DND-41 (cell line): ENCODE measurements around the gene ANKLE1.
A peak's percentile ranks its signal among the peaks of the same experiment; 100 is the strongest.

Source experiments
- ATAC-seq: fragments of 200-7000 bp; cut with Tn5 transposase; 3 replicates; pipeline ENCODE4 v1.9.1; 2021; ENCODE audit warnings: low read depth; ENCODE audit not compliant: insufficient read depth
- DNase-seq: peaks from one replicate; pipeline ENCODE4 v3.0.0-alpha.2; 2020
- H2AFZ ChIP-seq: 2 replicates; pipeline ENCODE4 v1.6.0; 2012; ENCODE audit warnings: low read depth, low read length
- H3K27ac ChIP-seq: 2 replicates; pipeline ENCODE4 v1.5.1; 2012; ENCODE audit warnings: low read length, inconsistent platforms
- H3K27me3 ChIP-seq: fragments of 200-600 bp; sonication (generic); 2 replicates; pipeline ENCODE4 v1.6.0; 2012; ENCODE audit warnings: low read length, mild to moderate bottlenecking, inconsistent platforms; ENCODE audit not compliant: insufficient read depth, poor library complexity
- H3K36me3 ChIP-seq: 2 replicates; pipeline ENCODE4 v1.5.1; 2012; ENCODE audit warnings: low read length, inconsistent platforms; ENCODE audit not compliant: insufficient read depth
- H3K4me1 ChIP-seq: 2 replicates; pipeline ENCODE4 v1.5.1; 2012; ENCODE audit warnings: mild to moderate bottlenecking, low read length; ENCODE audit not compliant: insufficient read depth
- H3K4me2 ChIP-seq: 2 replicates; pipeline ENCODE4 v1.6.0; 2012; ENCODE audit warnings: mild to moderate bottlenecking, moderate library complexity, low read length, inconsistent platforms; ENCODE audit not compliant: insufficient read depth
- H3K4me3 ChIP-seq, 2 experiments: fragments of 200-600 bp in 1 of 2; shearing (Covaris generic) in 1 of 2; 2 replicates each; pipeline ENCODE4 v1.5.1; 2012 to 2016; ENCODE audit warnings: inconsistent platforms in 2 of 2, low read length in 2 of 2, mild to moderate bottlenecking in 2 of 2, low read depth in 1 of 2, moderate library complexity in 1 of 2
- H3K79me2 ChIP-seq: 2 replicates; pipeline ENCODE4 v1.6.0; 2012; ENCODE audit warnings: low read length, inconsistent platforms; ENCODE audit not compliant: insufficient read depth
- H3K9ac ChIP-seq: 2 replicates; pipeline ENCODE4 v1.6.0; 2012; ENCODE audit warnings: low read depth, mild to moderate bottlenecking, inconsistent platforms, low read length, moderate library complexity
- H3K9me3 ChIP-seq: 2 replicates; pipeline ENCODE4 v1.5.1; 2012; ENCODE audit warnings: low read length, moderate library complexity, mild to moderate bottlenecking, inconsistent platforms; ENCODE audit not compliant: insufficient read depth, severe bottlenecking
- H4K20me1 ChIP-seq: 2 replicates; pipeline ENCODE4 v1.6.0; 2012; ENCODE audit warnings: low read length; ENCODE audit not compliant: insufficient read depth
- EZH2 ChIP-seq: IDR thresholded peaks from 3 replicates; pipeline ENCODE4 v1.6.1; 2012; ENCODE audit warnings: borderline replicate concordance, low read depth, mild to moderate bottlenecking, moderate library complexity, low read length, inconsistent platforms; ENCODE audit not compliant: severe bottlenecking
- TF ChIP-seq, protein P1 (sequence below): IDR thresholded peaks from 2 replicates; pipeline ENCODE4 v1.5.1; 2012; ENCODE audit warnings: borderline replicate concordance, low read length, moderate library complexity, mild to moderate bottlenecking; ENCODE audit not compliant: poor library complexity, severe bottlenecking; ENCODE audit errors: extremely low read depth

ANKLE1 gene

DNA sequence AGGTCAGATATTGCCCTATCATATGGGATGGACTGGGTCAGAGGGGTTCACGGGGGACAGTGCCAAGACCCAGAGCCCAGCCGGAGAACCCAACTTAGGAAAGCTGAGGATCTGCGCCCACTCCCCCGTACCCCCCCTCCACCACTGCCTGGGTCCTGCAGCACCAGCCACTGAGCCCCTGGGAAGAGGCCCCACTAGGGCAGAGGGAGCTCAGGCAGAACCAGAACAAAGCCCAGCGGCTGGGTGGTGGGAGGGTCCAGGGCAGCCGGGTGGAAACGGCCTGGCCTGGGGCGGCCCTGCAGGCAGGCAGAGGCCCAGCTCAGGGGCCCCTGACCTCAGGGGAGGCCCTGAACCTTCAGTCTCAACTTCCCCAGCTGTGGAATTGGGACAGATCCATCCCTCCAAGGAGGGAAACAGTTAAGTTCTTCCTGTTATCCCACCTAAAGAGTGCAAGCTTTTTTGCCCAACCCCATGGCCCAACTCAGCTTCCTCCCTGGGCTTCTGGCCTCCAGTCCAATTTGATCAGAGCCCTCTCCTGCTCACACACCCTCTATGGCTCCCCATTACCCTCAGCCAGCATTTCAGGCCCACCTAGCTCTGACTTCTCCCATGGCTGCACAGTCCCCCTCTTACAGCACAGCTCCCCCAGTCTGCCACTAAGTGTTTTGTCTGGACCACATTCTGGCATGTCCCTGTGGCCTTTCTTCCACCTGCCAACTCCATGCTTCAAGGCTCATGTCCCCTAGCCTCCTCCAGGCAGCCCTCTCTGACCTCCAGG, 39.1 kb upstream of the ANKLE1 start:
- no peak overlapping the region for H3K4me3 ChIP-seq
- ATAC-seq (no peak), DNase-seq (no peak)
- peaks cover 35% of the 10 kb centered on the region for H3K4me1 ChIP-seq
- H3K36me3 ChIP-seq = peaks cover 9% of the 10 kb centered on the region; the same call in 1 of the 2 replicates
- no peaks in the 10 kb centered on the region for H3K9me3 ChIP-seq
- peak overlapping the region; percentile 98; the same call in 1 of the 2 replicates for H3K4me2 ChIP-seq
- H2AFZ ChIP-seq = no peak overlapping the region
- H3K9ac ChIP-seq = peak overlapping the region; percentile 18; the same call in 1 of the 2 replicates
- peaks cover 8% of the 10 kb centered on the region for H4K20me1 ChIP-seq
- no peaks in the 10 kb centered on the region for H3K27me3 ChIP-seq
- peak overlapping the region; percentile 40; the same call in 1 of the 2 replicates for H3K27ac ChIP-seq
- TF ChIP-seq, protein P1, sequence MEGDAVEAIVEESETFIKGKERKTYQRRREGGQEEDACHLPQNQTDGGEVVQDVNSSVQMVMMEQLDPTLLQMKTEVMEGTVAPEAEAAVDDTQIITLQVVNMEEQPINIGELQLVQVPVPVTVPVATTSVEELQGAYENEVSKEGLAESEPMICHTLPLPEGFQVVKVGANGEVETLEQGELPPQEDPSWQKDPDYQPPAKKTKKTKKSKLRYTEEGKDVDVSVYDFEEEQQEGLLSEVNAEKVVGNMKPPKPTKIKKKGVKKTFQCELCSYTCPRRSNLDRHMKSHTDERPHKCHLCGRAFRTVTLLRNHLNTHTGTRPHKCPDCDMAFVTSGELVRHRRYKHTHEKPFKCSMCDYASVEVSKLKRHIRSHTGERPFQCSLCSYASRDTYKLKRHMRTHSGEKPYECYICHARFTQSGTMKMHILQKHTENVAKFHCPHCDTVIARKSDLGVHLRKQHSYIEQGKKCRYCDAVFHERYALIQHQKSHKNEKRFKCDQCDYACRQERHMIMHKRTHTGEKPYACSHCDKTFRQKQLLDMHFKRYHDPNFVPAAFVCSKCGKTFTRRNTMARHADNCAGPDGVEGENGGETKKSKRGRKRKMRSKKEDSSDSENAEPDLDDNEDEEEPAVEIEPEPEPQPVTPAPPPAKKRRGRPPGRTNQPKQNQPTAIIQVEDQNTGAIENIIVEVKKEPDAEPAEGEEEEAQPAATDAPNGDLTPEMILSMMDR = no peak
- no peak for TF ChIP-seq EZH2
- H3K79me2 ChIP-seq = peaks cover 34% of the 10 kb centered on the region

- Histone ChIP-seq H3K4me2 (peak overlapping the region; percentile 98), H3K9me3 (no peaks in the 10 kb centered on the region), H3K4me3 (0 out of 4 replicates have a peak overlapping the region, but pooled peaks of 1 of the 2 experiments have one; percentile 36), H3K36me3 (peaks cover 9% of the 10 kb centered on the region; the same call in 1 of the 2 replicates), H3K4me1 (peaks cover 35% of the 10 kb centered on the region), H3K9ac (peak overlapping the region; percentile 18; the same call in 1 of the 2 replicates), H3K27me3 (no peaks in the 10 kb centered on the region), H4K20me1 (peaks cover 8% of the 10 kb centered on the region), H3K79me2 (peaks cover 34% of the 10 kb centered on the region), H2AFZ (no peak overlapping the region), H3K27ac (no peak overlapping the region; the same call in 1 of the 2 replicates)
- DNase-seq = no peak
- ATAC-seq = no peak
- TF ChIP-seq, protein P1 = no peak
- TF ChIP-seq EZH2 = no peak
These were observed 38.4 kb upstream of the ANKLE1 start for GRCh38 chr19:17243211-17243829.

DNA sequence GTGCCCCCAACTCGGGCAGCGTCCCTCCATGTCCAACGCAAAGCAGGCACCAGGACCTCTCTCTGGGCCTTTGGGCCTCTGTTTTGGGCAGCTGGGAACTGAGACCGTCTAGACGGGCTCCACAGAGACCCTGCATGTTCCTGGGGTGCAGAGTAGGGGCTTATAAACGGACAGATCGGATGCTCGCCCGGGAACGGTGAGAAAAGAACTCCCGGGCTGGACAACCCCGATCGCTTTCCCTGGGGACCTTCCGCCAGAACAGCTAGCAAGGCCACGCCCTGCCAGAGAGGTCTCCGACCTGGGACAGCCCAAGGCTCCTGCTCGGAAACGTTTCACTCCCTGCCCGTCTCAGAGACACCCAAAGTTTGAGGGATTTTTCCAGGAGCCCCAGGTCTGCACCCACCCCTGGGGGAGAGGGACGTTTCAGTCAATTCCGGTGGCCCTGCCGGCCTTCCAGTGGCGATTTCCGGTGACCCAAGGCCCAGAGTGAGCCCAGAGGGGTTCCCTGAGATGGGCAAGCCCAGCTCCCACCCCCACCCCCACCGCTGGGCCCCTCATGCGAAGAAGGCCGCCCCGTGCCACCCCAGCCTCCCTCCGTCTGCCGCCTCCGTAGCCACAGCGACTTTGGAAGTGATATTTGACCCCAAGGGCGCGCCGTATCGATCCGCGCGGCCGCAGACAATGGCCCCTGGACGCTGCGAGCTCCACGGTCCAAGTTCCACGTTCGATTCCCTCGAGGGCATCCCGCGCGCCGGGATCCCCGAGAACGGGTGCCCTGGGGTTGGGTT, 37.7 kb upstream of the ANKLE1 start:
- peak overlapping the region; percentile 98 for H3K4me2 ChIP-seq
- peaks cover 8% of the 10 kb centered on the region for H4K20me1 ChIP-seq
- H3K79me2 ChIP-seq = peaks cover 34% of the 10 kb centered on the region
- H3K36me3 ChIP-seq = peaks cover 9% of the 10 kb centered on the region; the same call in 1 of the 2 replicates
- H2AFZ ChIP-seq = no peak overlapping the region
- peak overlapping the region; percentile 81; the same call in 1 of the 2 replicates for H3K9ac ChIP-seq
- peaks cover 35% of the 10 kb centered on the region for H3K4me1 ChIP-seq
- TF ChIP-seq, protein P1 = no peak
- TF ChIP-seq EZH2 = no peak
- no peak for ATAC-seq
- DNase-seq = no peak
- H3K9me3 ChIP-seq = no peaks in the 10 kb centered on the region
- no peaks in the 10 kb centered on the region for H3K27me3 ChIP-seq
- peak overlapping the region in 1 of 2 experiments; percentile 60; a peak in 3 of 4 replicates for H3K4me3 ChIP-seq
- peak overlapping the region; percentile 44; the same call in 1 of the 2 replicates for H3K27ac ChIP-seq
